Sigmoid colon (tissue), 7 donors: ENCODE measurements around the gene AMBP. TPM values are rescaled to one million over a fixed set of nuclear protein-coding genes. Genes with fewer than 3 reads are reported as not detected.

Experiments
- DNase-seq: peaks from one replicate; pipeline ENCODE4 v3.0.0-alpha.2; 2019
- H3K27ac ChIP-seq, 4 donors: fragments of 200-600 bp; sonication (generic); one replicate each; pipeline ENCODE4 v1.5.1; 2016 to 2019; ENCODE audit warnings: mild to moderate bottlenecking in 1 of 4
- H3K27me3 ChIP-seq, 3 donors: fragments of 200-600 bp; sonication (generic); one replicate each; pipeline ENCODE4 v1.5.1; 2019; ENCODE audit warnings: mild to moderate bottlenecking in 1 of 3
- H3K36me3 ChIP-seq, 4 donors: fragments of 200-600 bp; sonication (generic); one replicate each; pipeline ENCODE4 v1.5.1; 2016 to 2019
- H3K4me1 ChIP-seq, 4 donors: fragments of 200-600 bp; sonication (generic); one replicate each; pipeline ENCODE4 v1.5.1; 2017 to 2019
- H3K4me3 ChIP-seq, 4 donors: fragments of 200-600 bp; sonication (generic); one replicate each; pipeline ENCODE4 v1.5.1; 2017 to 2019; ENCODE audit warnings: mild to moderate bottlenecking in 2 of 4, moderate library complexity in 1 of 4
- H3K9me3 ChIP-seq, 4 donors: fragments of 200-600 bp in 3 of 4; sonication (generic) in 3 of 4; one replicate each; pipeline versions ENCODE4 v1.5.1 to v1.6.1; 2013 to 2019
- CTCF ChIP-seq, 4 experiments: fragments of 450-650 bp in 3 of 4; fragments of 200-600 bp in 1 of 4; IDR thresholded peaks; one replicate each; pipeline ENCODE4 v1.5.1; 2016 to 2019; ENCODE audit warnings: antibody characterized with exemption in 4 of 4, mild to moderate bottlenecking in 3 of 4, moderate library complexity in 2 of 4
- EP300 ChIP-seq, 4 donors: sonication (generic); formaldehyde crosslinking; IDR thresholded peaks; one replicate each; pipeline ENCODE4 v1.6.1; 2017; ENCODE audit warnings: antibody characterized with exemption in 4 of 4
- POLR2A ChIP-seq, 2 donors: fragments of 450-650 bp; IDR thresholded peaks; one replicate each; pipeline ENCODE4 v1.6.1; 2016; ENCODE audit warnings: antibody characterized with exemption in 2 of 2, mild to moderate bottlenecking in 2 of 2, moderate library complexity in 2 of 2
- POLR2AphosphoS5 ChIP-seq, 4 donors: sonication (generic); formaldehyde crosslinking; IDR thresholded peaks; one replicate each; pipeline ENCODE4 v1.6.1; 2017; ENCODE audit warnings: antibody characterized with exemption in 4 of 4
- whole genome bisulfite sequencing, 2 donors: extraction: QIAGEN DNeasy Blood & Tissue Kit; methylation state at CpG; one replicate each; pipeline ENCODE4 v1.1.7; 2013; 5-methylcytosine and 5-hydroxymethylcytosine counted together
- intact Hi-C: fragments of 100-400 bp; cut with DNase I; formaldehyde crosslinking; loops from one replicate; pipeline ENCODE4 v1.15.1; 2023
- polyA plus RNA-seq, 3 donors: library from polyadenylated mRNA; stranded (reverse); fragments of 200-250 nt; gene quantifications; one replicate each; pipeline ENCODE4 v1.2.3, GENCODE V29; 2013
- total RNA-seq, 4 donors: library from RNA; depleted of rRNA; stranded (reverse); fragments of >200 nt; gene quantifications; one replicate each; pipeline ENCODE4 v1.1.0, GENCODE V29; 2016
- donor health status: healthy with polysubstance abuse.
- donor health status: Bipolar disorder and iron deficiency.
- donor health status: healthy.

The AMBP gene
- total and polyA plus RNA-seq, 7 donors, result 0.66 TPM; not detected in 6

GRCh38 chr9:114096041-114096511 is 18.0 kb upstream of the AMBP start:
- TF ChIP-seq EP300 (IDR thresholded peaks at IDR 0.05), result no peak
- no peak for TF ChIP-seq CTCF (IDR thresholded peaks at IDR 0.05)
- Histone ChIP-seq H3K27ac (no peak overlapping the region), H3K27me3 (peaks cover 20 to 51% (median 26%) of the 10 kb centered on the region in 3 donors), H3K4me1 (peaks cover 0 to 17% (median 13%) of the 10 kb centered on the region in 4 donors), H3K4me3 (no peak overlapping the region), H3K36me3 (no peaks in the 10 kb centered on the region), H3K9me3 (no peaks in the 10 kb centered on the region)
- DNase-seq, result peak; percentile 52
- intact Hi-C loops, result no loop called here
- 77 to 84% methylated on average over 9 of the region's 9 CpGs for WGBS, 2 donors

- no peaks in the 10 kb centered on the region for H3K9me3 ChIP-seq
- H3K27me3 ChIP-seq, result peaks cover 20 to 51% (median 26%) of the 10 kb centered on the region in 3 donors
- no peak overlapping the region for H3K27ac ChIP-seq
- H3K4me1 ChIP-seq, result peaks cover 0 to 17% (median 13%) of the 10 kb centered on the region in 4 donors
- TF ChIP-seq EP300 (IDR thresholded peaks at IDR 0.05) (no peak), CTCF (IDR thresholded peaks at IDR 0.05) (no peak), POLR2AphosphoS5 (IDR thresholded peaks at IDR 0.05) (no peak), POLR2A (IDR thresholded peaks at IDR 0.05) (no peak)
- no peak overlapping the region for H3K4me3 ChIP-seq
- intact Hi-C loops, result no loop called here
- peak; percentile 58 for DNase-seq
- WGBS, 2 donors, result 95 to 97% methylated on average over 12 of the region's 12 CpGs
- no peaks in the 10 kb centered on the region for H3K36me3 ChIP-seq
Observed at GRCh38 chr9:114094971-114095370, 16.9 kb upstream of the AMBP start.

GRCh38 chr9:114093761-114094505 is 15.8 kb upstream of the AMBP start:
- 86 to 91% methylated on average over 9 of the region's 9 CpGs for whole genome bisulfite sequencing, 2 donors
- intact Hi-C loops, result no loop called here
- peaks cover 19 to 41% (median 24%) of the 10 kb centered on the region in 3 donors for H3K27me3 ChIP-seq

GRCh38 chr9:114093031-114093471 is 15.0 kb upstream of the AMBP start:
- TF ChIP-seq CTCF (IDR thresholded peaks at IDR 0.05) (no peak), EP300 (IDR thresholded peaks at IDR 0.05) (no peak), POLR2A (IDR thresholded peaks at IDR 0.05) (no peak), POLR2AphosphoS5 (IDR thresholded peaks at IDR 0.05) (no peak)
- Histone ChIP-seq H3K27ac (no peak overlapping the region), H3K9me3 (no peaks in the 10 kb centered on the region), H3K4me1 (peaks cover 0 to 8% (median 7%) of the 10 kb centered on the region in 4 donors), H3K36me3 (no peaks in the 10 kb centered on the region), H3K27me3 (peaks cover 12 to 32% (median 15%) of the 10 kb centered on the region in 3 donors), H3K4me3 (no peak overlapping the region)
- DNase-seq, result peak; percentile 48
- intact Hi-C loops, result no loop called here
- WGBS, 2 donors, result 81 to 88% methylated on average over 4 of the region's 4 CpGs

More at GRCh38 chr9:114093761-114094505, 15.8 kb upstream of the AMBP start:
- TF ChIP-seq EP300 (IDR thresholded peaks at IDR 0.05), result no peak
- no peak for TF ChIP-seq POLR2A (IDR thresholded peaks at IDR 0.05)
- Histone ChIP-seq H3K27ac (no peak overlapping the region), H3K4me3 (no peak overlapping the region), H3K4me1 (peaks cover 0 to 17% (median 13%) of the 10 kb centered on the region in 4 donors), H3K9me3 (no peaks in the 10 kb centered on the region), H3K36me3 (no peaks in the 10 kb centered on the region)
- peak; percentile 32 for DNase-seq

GRCh38 chr9:114092336-114092735 is 14.2 kb upstream of the AMBP start:
- Histone ChIP-seq H3K4me3 (no peak overlapping the region), H3K27ac (no peak overlapping the region), H3K9me3 (no peaks in the 10 kb centered on the region), H3K36me3 (no peaks in the 10 kb centered on the region), H3K27me3 (peaks cover 5 to 25% (median 8%) of the 10 kb centered on the region in 3 donors), H3K4me1 (peaks cover 0 to under 1% (median under 1%) of the 10 kb centered on the region in 4 donors)
- DNase-seq, result peak; percentile 43
- intact Hi-C loops, result no loop called here
- WGBS, 2 donors, result 84 to 89% methylated on average over 4 of the region's 4 CpGs
- no peak for TF ChIP-seq CTCF (IDR thresholded peaks at IDR 0.05)
- no peak for TF ChIP-seq POLR2AphosphoS5 (IDR thresholded peaks at IDR 0.05)
- no peak for TF ChIP-seq POLR2A (IDR thresholded peaks at IDR 0.05)
- TF ChIP-seq EP300 (IDR thresholded peaks at IDR 0.05), result no peak
